ENCODE data around the gene CABLES1. TPM values are rescaled to one million over a fixed set of nuclear protein-coding genes. Genes with fewer than 3 reads are reported as not detected.

The CABLES1 gene
- total and polyA plus RNA-seq, 2 of the 8 experiments (the other 6 are each of a cell fraction or from before 2014, with no cell fraction given), result 9.2 to 26.4 TPM

- TF ChIP-seq SP2 (IDR thresholded peaks at IDR 0.05; ENCODE audit: low read length) (no peak), PHF8 (conservative IDR thresholded peaks at IDR 0.05; ENCODE audit: low read depth, low read length) (no peak), EP300 (IDR thresholded peaks at IDR 0.05; ENCODE audit: borderline replicate concordance in 1 of 2, low read depth in 2 of 2, low read length in 2 of 2) (no peak), CTBP2 (IDR thresholded peaks at IDR 0.05; ENCODE audit: borderline replicate concordance, insufficient read depth, insufficient read length, low read length) (no peak), SRF (IDR thresholded peaks at IDR 0.05; ENCODE audit: low read depth, low read length) (no peak)
Measured at GRCh38 chr18:23165271-23166068, 30.2 kb downstream of the CABLES1 start (continued).
